Erythroblast (primary cell): ENCODE results near the gene APOM.

ENCODE experiments used
- DNase-seq, 2 experiments: peaks; one replicate each; lab custom pipeline; 2025; lab: John Stamatoyannopoulos, UW
- GATA1 ChIP-seq: IDR thresholded peaks from 2 replicates; pipeline ENCODE4 v1.6.1; 2011; ENCODE audit warnings: low read depth, mild to moderate bottlenecking, control low read depth, low read length, moderate library complexity
- POLR2A ChIP-seq: IDR thresholded peaks from 2 replicates; pipeline ENCODE4 v1.6.1; 2011; ENCODE audit warnings: mild to moderate bottlenecking, low read length

The APOM gene

DNA sequence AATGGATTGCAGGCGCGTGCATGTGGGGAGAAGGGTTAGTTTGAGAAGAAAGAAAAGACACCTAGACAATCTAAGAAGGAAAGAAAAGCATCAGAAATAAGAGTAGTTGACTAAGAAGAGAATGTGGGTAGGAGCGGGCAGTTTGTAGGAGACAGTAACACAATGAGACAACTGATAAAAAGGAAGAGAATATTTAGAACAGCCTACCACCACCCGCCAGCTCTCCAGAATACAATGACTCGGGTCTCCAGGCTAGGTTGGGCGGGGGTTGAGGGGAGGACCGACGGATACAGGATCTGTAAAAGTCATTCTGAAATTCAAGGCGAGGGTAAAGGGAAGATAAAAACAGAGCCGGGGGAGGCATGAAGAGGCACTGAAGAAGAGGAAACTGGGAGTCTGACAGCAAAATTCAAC is 46.7 kb downstream of the APOM start:
- TF ChIP-seq POLR2A: no peak
- no peak for TF ChIP-seq GATA1
- DNase-seq: peak; percentile 74 to 83

DNA sequence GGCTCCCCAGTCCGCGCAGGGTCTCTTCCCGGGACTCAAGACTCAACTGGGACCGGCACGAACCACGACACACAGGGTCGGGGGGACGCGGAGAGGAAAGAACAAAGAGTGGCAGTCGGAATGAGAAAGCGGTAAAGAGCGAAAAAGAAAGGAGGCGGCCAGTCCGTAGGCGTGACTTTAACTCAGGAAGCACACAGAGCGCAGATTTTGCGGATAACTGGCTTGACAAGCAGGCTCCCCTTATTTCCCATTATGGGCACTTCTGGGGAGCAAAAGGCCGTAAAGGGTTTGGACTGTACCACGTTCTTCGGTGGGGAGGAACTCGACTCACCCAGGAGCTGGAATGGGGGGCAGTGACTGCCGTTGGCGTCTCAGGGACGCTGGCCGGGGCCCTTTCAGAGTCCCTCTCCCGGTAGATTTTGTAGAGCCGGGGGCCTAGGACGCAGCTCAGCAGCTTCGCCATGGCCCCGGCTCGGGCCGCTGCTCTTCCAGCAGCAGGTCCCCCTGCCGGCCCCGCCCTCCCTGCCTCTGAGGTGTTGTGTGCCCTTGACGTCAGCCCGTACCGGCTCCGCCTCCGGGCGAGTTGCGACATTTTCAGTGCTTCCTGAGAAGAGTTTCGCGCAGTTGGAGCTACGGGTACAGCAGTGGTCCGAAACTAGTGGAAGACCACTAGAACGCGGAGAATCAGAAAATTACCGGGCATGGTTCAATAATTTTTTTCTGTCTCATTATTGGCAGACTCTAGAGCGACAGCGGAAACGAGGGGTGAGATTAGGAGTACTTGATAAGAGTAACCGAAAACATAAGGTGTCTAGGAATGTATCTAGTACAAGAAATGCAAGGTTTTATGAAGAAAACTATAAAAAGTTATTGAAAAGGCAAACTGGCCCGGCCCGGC is 47.4 kb downstream of the APOM start, which contains the start of gene ABHD16A:
Gene ABHD16A, minus strand, starts transcription at position 506 of the 898 bp plus-strand sequence. Its CDS starts 43 bp downstream, at position 463.
- no peak for TF ChIP-seq GATA1
- peak; percentile 96 for TF ChIP-seq POLR2A
- DNase-seq: peak; percentile 99

DNA sequence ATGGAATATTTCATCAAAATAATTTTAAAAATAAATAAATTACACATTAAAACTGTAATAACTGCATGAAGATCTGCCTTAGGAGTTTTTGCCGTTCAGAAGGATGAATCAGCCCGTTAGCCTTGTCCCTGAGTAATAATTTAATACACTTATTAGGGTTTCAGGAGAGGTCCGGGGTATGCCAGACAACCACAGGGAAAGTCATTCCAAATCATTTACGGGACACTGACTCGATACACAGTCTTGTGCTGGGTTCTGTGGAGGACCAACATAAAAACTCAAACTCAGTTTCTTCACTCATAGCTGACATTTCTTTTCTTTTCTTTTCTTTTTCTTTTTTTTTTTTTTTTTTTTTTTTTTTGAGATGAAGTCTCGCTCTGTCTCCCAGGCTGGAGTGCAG is 50.2 kb downstream of the APOM start:
- DNase-seq: no peak
- no peak for TF ChIP-seq POLR2A
- TF ChIP-seq GATA1: no peak

DNA sequence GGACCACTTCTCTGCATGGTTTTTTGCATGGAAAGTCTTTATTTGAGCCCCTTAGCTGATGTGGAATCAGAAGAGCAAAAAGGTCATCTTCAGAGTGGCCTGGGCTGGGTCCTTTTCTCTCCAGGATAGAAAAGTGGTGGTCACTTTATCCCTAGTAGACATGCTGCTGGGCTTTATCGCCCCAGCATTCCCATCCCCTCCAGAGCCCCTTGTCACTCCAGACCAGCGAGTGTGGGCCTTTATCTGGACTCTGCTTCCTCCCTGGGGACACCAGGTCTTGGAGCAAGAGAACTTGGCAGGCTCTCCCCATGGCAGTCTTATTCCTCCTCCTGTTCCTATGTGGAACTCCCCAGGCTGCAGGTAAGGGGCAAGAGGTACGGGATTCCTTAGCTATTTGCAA is 50.9 kb downstream of the APOM start, which contains the start of gene LY6G6F:
Gene LY6G6F, plus strand, starts transcription at position 268 of the 400 bp plus-strand sequence. Its CDS starts 41 bp downstream, at position 309.
- no peak for DNase-seq
- no peak for TF ChIP-seq GATA1
- no peak for TF ChIP-seq POLR2A

DNA sequence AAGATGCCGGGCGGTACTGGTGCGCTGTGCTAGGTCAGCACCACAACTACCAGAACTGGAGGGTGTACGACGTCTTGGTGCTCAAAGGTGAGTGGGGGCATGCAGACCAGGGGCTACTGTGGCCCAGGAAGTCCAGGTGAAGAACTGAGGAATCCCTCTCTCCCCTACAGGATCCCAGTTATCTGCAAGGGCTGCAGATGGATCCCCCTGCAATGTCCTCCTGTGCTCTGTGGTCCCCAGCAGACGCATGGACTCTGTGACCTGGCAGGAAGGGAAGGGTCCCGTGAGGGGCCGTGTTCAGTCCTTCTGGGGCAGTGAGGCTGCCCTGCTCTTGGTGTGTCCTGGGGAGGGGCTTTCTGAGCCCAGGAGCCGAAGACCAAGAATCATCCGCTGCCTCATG is 52.0 kb downstream of the APOM start:
- TF ChIP-seq GATA1 (no peak), POLR2A (no peak)
- DNase-seq: no peak
